Activated naive CD8-positive, alpha-beta T cell (primary cell): ENCODE data around the gene GLRX5.

ENCODE experiments used
- H3K27ac Mint-ChIP-seq: one replicate; pipeline ENCODE4 v1.8.0; 2021; ENCODE audit warnings: mixed read lengths
- H3K27me3 Mint-ChIP-seq: one replicate; pipeline ENCODE4 v1.8.0; 2021; ENCODE audit warnings: mixed read lengths
- H3K36me3 Mint-ChIP-seq: one replicate; pipeline ENCODE4 v1.8.0; 2021; ENCODE audit warnings: mixed read lengths
- H3K4me1 Mint-ChIP-seq: one replicate; pipeline ENCODE4 v1.8.0; 2021; ENCODE audit warnings: low read depth, mixed read lengths
- H3K4me3 Mint-ChIP-seq: one replicate; pipeline ENCODE4 v1.8.0; 2021; ENCODE audit warnings: mild to moderate bottlenecking, mixed read lengths
- H3K9me3 Mint-ChIP-seq: one replicate; pipeline ENCODE4 v1.8.0; 2021; ENCODE audit warnings: low read depth, mixed read lengths

The GLRX5 gene

DNA sequence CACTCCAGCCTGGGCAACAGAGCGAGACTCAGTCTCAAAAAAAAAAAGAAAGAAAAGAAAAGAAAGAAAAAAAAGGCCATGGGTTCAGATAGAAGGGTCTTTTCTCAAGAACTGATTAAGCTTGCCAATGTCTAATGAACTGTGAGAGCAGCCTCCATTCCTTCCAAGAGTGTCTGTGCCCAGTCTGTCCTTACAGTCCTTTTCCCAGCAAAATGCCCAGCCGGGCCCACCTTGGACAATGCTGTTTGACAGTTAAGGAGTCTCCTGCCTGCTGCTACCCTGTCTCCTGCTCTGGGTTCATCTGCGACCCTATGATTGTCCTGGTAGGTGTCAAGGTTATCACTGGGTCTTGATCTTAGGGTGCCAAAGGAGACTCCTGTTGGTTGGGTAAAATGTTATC, 39.8 kb upstream of the GLRX5 start:
- Mint-ChIP-seq H3K9me3 (no peaks in the 10 kb centered on the region), H3K36me3 (peaks cover 14% of the 10 kb centered on the region), H3K4me3 (no peak overlapping the region), H3K4me1 (peaks cover 47% of the 10 kb centered on the region), H3K27me3 (no peaks in the 10 kb centered on the region), H3K27ac (peak overlapping the region; percentile 90)

DNA sequence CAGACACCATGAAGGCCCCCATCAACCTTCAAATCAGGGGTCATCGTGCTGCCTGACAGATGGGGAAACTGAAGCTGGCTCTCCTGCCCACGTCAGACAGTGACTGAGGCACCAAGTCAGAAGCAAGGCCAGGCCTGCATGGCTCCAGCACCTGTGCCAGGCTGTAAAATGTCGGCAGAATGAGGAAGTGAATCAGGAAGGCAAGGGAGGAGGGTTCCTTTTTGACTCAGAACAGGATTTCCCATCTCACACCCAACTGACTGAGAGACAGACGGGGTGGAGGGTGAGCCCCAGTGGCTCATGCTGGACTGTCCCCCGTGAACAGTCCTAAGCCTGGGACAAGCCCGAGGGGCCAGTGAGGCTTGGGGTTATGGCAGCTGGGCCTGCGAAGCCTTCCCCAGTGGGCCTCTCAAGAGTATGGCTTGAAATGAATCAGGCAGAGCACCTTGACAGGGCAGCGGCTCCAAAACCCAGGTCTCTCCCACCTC, 39.3 kb upstream of the GLRX5 start:
- no peaks in the 10 kb centered on the region for H3K27me3 Mint-ChIP-seq
- H3K4me3 Mint-ChIP-seq = peak overlapping the region; percentile 59
- peaks cover 46% of the 10 kb centered on the region for H3K4me1 Mint-ChIP-seq
- peaks cover 15% of the 10 kb centered on the region for H3K36me3 Mint-ChIP-seq
- peak overlapping the region; percentile 90 for H3K27ac Mint-ChIP-seq
- H3K9me3 Mint-ChIP-seq = no peaks in the 10 kb centered on the region

DNA sequence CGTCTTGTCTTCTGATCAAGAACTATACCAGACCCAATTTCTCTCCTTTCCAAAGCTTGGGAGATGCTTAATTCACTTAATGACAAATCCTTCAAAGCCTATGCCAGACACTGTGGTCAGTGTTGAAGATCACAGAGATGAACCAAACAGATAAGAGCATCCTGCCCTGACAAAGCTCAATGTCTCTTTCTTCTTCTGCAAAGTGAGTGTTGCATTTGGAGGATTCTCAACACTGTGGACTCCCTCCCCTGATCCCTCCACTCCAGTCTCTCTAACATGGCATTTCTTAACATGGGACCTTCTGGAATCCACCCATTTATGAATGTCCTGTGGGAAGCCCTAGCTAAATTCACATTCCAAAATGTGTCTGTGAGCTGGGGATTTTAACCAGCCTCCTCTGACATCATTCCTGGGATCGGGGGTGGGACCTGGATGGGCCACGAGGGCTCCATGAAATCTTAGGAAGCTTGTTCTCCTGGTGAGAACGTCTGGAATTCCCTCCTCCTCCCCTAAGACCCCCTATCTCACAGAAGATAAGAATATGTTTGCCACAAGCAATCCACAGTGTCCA, 38.7 kb upstream of the GLRX5 start:
- Mint-ChIP-seq H3K9me3 (no peaks in the 10 kb centered on the region), H3K36me3 (peaks cover 18% of the 10 kb centered on the region), H3K27ac (peak overlapping the region; percentile 70), H3K27me3 (no peaks in the 10 kb centered on the region), H3K4me1 (peaks cover 48% of the 10 kb centered on the region), H3K4me3 (no peak overlapping the region)

DNA sequence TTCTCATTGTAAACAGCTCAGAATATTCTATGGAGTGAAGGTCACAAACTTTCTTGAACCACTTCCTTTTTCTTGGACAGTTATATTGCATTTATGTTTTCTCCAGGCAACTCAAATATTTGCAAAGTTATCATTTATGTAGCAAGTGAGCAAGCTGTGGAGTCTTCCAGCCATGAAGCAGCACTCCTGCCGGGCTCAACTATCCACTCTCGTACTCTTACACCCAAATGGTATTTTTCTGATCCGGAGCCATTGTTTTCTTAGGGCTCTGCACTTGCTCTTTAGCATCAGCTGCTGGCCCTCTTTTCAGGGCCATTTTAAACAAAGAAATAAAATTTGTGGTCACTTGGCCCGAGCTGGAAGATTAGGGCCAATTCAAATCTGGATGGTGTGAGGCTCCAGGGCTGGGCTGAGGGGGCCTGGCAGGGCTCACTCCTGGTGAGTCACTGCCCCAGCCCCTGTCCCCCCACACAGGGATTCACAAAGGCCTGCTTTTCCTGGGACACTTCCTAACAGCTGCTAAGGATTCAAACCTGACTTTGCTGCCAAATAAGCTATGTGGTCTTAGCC, 38.1 kb upstream of the GLRX5 start:
- no peaks in the 10 kb centered on the region for H3K27me3 Mint-ChIP-seq
- peaks cover 19% of the 10 kb centered on the region for H3K36me3 Mint-ChIP-seq
- peaks cover 50% of the 10 kb centered on the region for H3K4me1 Mint-ChIP-seq
- no peaks in the 10 kb centered on the region for H3K9me3 Mint-ChIP-seq
- H3K4me3 Mint-ChIP-seq = no peak overlapping the region
- H3K27ac Mint-ChIP-seq = peak overlapping the region; percentile 70

DNA sequence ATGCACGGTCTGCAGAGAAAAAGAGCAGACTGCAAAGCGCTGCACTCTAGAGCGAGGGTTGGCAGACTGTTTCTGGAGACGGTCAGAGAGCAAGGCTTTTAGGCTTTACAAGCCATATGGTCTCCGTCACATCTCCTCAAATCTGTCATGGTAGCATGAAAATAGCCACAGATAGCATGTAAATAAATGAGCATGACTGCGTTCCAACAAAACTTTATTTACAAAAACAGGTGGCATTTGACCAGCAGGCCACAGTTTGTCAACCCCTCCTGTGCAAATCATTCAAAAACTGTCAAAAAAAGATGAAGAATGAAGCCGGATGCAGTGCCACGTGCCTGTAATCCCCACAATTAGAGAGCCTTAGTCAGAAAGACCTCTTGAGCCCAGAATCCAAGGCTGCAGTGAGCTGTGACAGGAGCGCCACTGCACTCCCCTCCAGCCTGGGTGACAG, 37.3 kb upstream of the GLRX5 start:
- no peaks in the 10 kb centered on the region for H3K9me3 Mint-ChIP-seq
- H3K27ac Mint-ChIP-seq = peak overlapping the region; percentile 23
- peaks cover 55% of the 10 kb centered on the region for H3K4me1 Mint-ChIP-seq
- H3K27me3 Mint-ChIP-seq = no peaks in the 10 kb centered on the region
- peaks cover 14% of the 10 kb centered on the region for H3K36me3 Mint-ChIP-seq
- H3K4me3 Mint-ChIP-seq = no peak overlapping the region

DNA sequence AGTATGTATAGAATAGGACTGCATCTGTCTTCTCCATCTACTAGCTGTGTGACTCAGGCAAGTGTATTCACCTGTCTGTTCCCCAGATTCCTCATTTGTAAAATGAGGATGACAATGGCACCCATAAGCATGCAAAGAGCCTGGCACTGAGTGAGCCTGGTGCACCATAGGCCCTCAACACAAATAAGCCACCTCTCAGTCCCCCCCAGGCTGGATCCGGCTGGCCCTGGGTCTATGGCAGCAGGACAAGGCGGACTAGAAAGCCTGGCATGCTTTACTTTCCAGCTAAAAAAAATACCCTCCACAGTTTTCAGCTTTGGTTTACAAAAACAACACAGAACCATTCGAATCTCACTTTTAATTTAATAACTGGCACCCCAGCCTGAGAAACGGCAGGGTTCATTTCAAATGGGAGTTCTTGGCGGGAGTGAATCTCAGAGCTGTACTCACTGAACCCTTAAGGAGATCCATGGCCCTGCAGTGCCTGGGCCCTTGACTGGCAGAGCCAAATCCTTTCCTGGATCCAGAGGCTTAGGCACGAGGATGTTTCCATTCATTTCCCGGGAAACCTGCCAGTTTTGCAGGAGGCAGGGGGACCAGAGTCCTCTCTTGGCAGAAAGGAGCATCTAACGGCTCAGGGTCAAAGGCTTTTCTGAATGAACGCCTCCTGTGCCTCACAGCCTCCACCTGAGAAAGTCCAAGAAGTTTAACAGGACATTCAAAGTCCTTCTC, 36.1 kb upstream of the GLRX5 start:
- Mint-ChIP-seq H3K27ac (peak overlapping the region; percentile 16), H3K4me3 (no peak overlapping the region), H3K9me3 (no peaks in the 10 kb centered on the region), H3K27me3 (no peaks in the 10 kb centered on the region), H3K4me1 (peaks cover 63% of the 10 kb centered on the region), H3K36me3 (peaks cover 14% of the 10 kb centered on the region)

DNA sequence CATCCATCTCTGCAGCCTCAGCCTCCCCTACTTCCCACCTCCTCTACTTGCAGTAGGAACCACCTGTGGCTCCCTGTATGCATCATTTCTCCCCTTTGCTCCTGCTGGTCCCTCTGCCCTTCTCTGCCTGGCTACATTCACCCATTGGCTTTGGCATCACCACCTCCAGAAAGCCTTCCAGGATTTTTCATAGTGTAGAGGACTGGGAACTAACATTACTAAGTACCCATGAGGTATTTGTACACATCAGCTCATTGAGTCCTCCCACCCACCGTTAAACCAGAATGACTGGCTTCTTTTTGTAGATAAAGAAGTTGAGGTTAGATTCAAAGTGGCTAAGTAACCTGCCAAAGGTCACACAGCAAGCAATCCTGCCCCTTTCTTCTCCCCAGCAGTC, 35.5 kb upstream of the GLRX5 start:
- peaks cover 65% of the 10 kb centered on the region for H3K4me1 Mint-ChIP-seq

DNA sequence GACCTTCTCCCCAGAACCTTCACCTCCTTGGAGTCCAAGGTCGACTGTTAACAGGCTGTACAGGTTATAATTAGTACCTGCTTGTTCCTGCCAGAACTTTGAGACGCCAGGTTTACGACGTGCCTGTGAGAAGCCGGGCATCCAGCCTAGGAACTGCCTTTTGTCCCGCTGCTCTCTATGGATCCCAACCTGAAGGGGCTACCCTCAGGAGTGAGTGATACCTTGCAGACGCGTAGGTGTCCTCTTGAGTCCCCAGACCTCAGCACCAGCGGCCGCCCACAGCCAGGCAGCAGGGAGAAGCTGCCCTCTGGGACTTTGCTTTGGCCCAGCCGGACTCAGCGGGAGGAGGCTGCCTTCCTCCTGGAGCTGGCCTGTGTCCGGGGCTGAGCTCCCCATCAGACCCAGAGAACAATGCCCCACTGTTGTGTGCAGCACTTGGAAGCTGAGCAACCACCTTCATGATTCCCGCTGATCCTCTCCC, 34.6 kb upstream of the GLRX5 start:
- Mint-ChIP-seq H3K27ac (no peak overlapping the region), H3K4me3 (no peak overlapping the region), H3K4me1 (peaks cover 65% of the 10 kb centered on the region), H3K27me3 (no peaks in the 10 kb centered on the region), H3K36me3 (peaks cover 11% of the 10 kb centered on the region), H3K9me3 (no peaks in the 10 kb centered on the region)

More for the DNA sequence above, 35.5 kb upstream of the GLRX5 start:
- Mint-ChIP-seq H3K9me3 (no peaks in the 10 kb centered on the region), H3K27ac (peak overlapping the region; percentile 67), H3K27me3 (no peaks in the 10 kb centered on the region), H3K36me3 (peaks cover 11% of the 10 kb centered on the region), H3K4me3 (no peak overlapping the region)

DNA sequence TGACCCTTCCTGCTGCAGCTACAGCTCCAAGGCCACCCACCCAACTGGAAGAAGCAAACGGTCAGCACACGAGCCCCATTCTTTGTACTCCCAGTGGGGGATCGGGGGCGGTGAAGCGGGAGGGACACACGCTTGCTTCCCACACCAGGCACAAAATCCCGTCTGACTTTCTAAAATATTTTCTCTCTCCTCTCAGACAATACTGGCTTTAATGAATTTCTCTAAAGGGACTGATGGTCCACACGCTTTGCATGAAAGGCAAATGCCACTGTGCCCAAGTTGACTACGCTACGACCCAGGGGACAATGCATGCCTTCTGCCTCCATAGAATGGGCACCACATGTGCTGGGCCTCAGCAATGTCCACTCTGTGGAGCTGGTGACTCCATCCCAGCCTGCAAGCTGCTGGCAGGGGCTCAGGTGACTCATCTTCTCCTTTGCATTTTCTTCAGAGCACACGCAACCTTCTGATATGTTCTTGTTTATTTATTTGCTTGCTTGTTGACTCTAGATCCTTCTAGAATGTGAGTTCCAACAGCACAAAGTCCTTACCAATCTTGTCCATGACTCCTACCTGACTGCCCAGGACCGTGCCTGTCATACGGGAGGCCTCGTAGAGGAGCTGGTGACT, 34.0 kb upstream of the GLRX5 start:
- Mint-ChIP-seq H3K4me3 (no peak overlapping the region), H3K27me3 (no peaks in the 10 kb centered on the region), H3K27ac (peak overlapping the region; percentile 4), H3K4me1 (peaks cover 62% of the 10 kb centered on the region), H3K36me3 (peaks cover 11% of the 10 kb centered on the region), H3K9me3 (no peaks in the 10 kb centered on the region)

DNA sequence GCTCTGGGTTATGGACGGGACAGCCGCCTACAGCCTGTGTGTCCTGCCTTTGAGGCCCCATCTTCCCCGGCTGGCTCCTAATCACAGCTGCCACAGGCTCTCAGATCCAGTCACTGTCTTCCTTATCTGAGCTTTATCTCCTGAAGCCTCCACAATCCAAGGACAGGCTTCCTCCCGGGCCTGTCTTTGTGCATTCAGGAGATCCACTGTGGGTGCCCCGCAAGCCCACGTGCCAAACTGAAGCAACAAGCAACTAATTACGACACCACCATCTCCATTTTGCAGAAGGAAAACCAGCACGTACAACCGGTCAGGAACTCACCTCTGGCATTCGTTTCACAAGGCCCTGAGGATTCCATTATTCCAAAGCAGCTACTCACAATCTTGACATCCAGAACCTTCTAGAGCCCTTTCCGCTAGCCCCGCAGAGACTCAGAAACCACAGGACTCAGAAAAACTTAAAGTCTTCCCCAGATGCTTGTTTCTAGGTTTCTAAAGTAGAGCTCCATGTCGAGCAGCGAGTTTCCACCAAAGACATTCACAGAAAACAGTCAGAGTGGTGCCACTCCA, 32.4 kb upstream of the GLRX5 start:
- Mint-ChIP-seq H3K36me3 (peaks cover 11% of the 10 kb centered on the region), H3K4me3 (no peak overlapping the region), H3K27me3 (no peaks in the 10 kb centered on the region), H3K9me3 (no peaks in the 10 kb centered on the region), H3K27ac (peak overlapping the region; percentile 76), H3K4me1 (peaks cover 63% of the 10 kb centered on the region)

DNA sequence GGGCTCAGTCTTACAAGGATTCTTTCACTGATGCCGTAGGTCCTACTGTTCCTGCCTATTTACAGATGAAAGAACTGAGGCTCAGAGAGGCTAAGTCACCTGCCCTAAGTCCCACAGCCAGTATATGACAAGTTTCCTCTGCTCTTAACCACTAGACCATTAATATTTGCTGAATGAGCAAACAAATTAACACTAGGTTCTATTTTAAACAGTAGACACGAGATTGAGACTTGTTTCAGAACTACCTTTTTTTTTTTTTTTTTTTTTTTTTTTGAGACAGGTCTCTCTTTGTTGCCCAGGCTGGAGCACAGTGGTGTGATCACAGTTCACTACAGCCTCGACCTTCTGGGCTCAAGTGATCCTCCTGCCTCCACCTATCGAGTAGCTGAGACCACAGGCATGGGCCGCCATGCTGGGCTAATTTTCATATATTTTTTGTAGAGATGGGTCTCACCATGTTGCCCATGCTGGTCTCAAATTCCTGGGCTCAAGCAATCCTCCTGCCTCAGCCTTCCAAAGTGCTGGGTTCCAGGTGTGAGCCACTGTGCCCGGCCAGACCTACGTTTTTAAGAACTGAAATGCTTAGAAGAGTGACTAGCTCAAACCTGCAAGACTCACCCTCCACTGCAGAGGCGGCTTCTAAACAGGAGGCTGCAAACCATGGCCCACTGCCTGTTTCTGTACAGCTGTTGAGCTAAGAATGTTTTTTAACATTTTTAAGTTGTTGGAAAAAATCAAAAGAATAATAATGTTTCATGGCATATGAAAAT, 31.3 kb upstream of the GLRX5 start:
- Mint-ChIP-seq H3K36me3 (peaks cover 11% of the 10 kb centered on the region), H3K27me3 (no peaks in the 10 kb centered on the region), H3K4me1 (peaks cover 70% of the 10 kb centered on the region), H3K4me3 (no peak overlapping the region), H3K27ac (no peak overlapping the region), H3K9me3 (no peaks in the 10 kb centered on the region)

DNA sequence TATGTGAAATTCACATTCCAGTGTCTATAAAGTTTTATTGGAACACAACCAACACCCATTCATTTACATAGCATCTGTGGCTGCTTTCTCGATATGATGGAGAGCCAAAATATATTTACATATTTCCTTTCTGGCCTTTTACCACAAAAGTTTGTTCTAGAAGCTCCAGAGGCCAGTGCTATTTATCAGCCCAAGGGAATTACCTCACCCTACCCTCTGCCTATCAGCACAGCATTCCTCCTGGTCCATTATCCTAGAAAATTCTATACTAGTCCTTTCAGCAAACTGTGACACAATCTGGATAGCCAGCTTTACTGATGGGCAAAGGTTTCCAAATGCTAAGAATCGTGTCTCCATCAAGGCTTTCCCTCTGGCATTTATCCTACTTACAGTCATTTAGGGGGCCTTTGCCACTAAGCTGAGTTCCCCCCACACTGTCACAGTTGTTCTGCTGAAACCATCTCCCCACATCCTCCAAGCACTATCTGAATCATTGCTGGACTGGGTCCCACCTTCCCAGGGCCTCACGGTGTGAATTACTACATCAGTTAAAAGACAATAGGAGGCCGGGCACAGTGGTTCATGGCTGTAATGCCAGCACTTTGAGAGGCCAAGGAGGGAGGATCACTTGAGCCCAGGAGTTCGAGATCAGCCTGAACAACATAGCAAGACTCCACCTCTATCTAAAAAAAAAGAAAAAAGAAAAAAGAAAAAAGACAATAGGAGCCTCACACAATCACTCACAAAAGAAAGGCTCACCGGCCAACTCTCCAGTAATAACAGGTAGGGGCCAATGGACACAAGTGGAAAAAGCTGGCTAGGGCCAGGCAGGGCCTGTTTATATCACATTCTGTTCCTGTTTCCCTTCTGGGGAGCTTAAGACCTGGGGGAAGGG, 30.5 kb upstream of the GLRX5 start:
- peak overlapping the region; percentile 48 for H3K4me3 Mint-ChIP-seq
- H3K36me3 Mint-ChIP-seq = peaks cover 11% of the 10 kb centered on the region
- H3K27ac Mint-ChIP-seq = peak overlapping the region; percentile 25
- H3K4me1 Mint-ChIP-seq = peaks cover 71% of the 10 kb centered on the region
- no peaks in the 10 kb centered on the region for H3K27me3 Mint-ChIP-seq
- no peaks in the 10 kb centered on the region for H3K9me3 Mint-ChIP-seq

DNA sequence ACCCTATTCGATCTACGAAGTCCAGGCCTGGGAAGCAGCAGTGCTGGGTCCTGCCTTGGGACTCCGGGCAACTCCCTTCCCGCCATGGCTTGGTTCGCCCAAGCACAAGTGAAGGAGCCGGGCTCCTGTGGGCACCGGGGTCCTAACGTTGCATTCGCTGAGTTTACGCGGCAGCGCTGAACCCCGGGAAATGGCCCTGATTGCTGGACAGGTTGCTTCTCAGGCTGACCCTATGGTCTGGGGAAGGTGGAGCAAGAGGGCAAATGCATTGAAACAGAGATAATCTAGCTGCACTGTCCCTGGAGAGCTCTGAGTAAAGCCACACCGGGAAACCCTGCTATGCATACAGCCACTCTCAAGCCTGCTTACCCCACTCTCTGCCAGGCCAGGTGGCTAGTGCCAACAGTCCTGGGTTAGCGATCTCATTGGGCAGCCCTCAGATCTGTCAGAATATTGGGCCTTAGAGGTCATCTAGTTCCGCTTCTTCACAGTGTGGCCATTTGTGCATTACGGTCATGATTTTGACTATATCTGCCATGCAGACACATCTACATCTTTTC, 29.7 kb upstream of the GLRX5 start:
- Mint-ChIP-seq H3K9me3 (no peaks in the 10 kb centered on the region), H3K27ac (no peak overlapping the region), H3K4me3 (no peak overlapping the region), H3K27me3 (no peaks in the 10 kb centered on the region), H3K36me3 (peaks cover 11% of the 10 kb centered on the region), H3K4me1 (peaks cover 75% of the 10 kb centered on the region)
